Esophagus (tissue), 2 donors: ENCODE measurements around the gene DOCK10. TPM values are rescaled to one million over a fixed set of nuclear protein-coding genes. Genes with fewer than 3 reads are reported as not detected.
"Not testable (repeated sequence)": the region's sequence is repeated elsewhere in the genome, so short reads cannot be mapped to it uniquely, and the experiment has no call there.

Experiments used
- H3K27ac ChIP-seq, 2 donors: one replicate each; pipeline ENCODE4 v1.5.1; 2013; ENCODE audit warnings: low read depth in 2 of 2, mild to moderate bottlenecking in 2 of 2, inconsistent platforms in 1 of 2, low read length in 1 of 2, moderate library complexity in 1 of 2
- H3K27me3 ChIP-seq, 2 donors: one replicate each; pipeline ENCODE4 v1.6.1; 2013; ENCODE audit warnings: low read length in 2 of 2, control low read depth in 1 of 2, mild to moderate bottlenecking in 1 of 2; ENCODE audit not compliant: insufficient read depth in 2 of 2, control insufficient read depth in 1 of 2
- H3K36me3 ChIP-seq, 2 donors: one replicate each; pipeline ENCODE4 v1.6.1; 2013; ENCODE audit warnings: low read length in 1 of 2; ENCODE audit not compliant: control insufficient read depth in 2 of 2, insufficient read depth in 2 of 2
- H3K4me1 ChIP-seq, 2 donors: one replicate each; pipeline ENCODE4 v1.6.1; 2013; ENCODE audit warnings: low read length in 1 of 2; ENCODE audit not compliant: control insufficient read depth in 2 of 2, insufficient read depth in 2 of 2
- H3K4me3 ChIP-seq, 2 donors: one replicate each; pipeline ENCODE4 v1.5.1; 2013; ENCODE audit warnings: low read length in 2 of 2, mild to moderate bottlenecking in 2 of 2, low read depth in 1 of 2, moderate library complexity in 1 of 2
- H3K9me3 ChIP-seq, 2 donors: one replicate each; pipeline ENCODE4 v1.6.1; 2013; ENCODE audit warnings: mild to moderate bottlenecking in 2 of 2, low read depth in 1 of 2, low read length in 1 of 2, moderate library complexity in 1 of 2; ENCODE audit not compliant: control insufficient read depth in 2 of 2, insufficient read depth in 1 of 2
- WGBS, 2 donors: extraction: QIAGEN DNeasy Blood & Tissue Kit; methylation state at CpG; one replicate each; pipeline ENCODE4 v1.1.7; 2013; 5-methylcytosine and 5-hydroxymethylcytosine counted together
- polyA plus RNA-seq, 2 donors: library from polyadenylated mRNA; stranded (reverse); fragments of 200-250 nt; gene quantifications; one replicate each; pipeline ENCODE4 v1.2.3, GENCODE V29; 2013
- donor health status: healthy with polysubstance abuse.
- donor health status: Bipolar disorder and iron deficiency.

The DOCK10 gene
- polyA plus RNA-seq, 2 donors, result 1.7 to 2.5 TPM

DNA sequence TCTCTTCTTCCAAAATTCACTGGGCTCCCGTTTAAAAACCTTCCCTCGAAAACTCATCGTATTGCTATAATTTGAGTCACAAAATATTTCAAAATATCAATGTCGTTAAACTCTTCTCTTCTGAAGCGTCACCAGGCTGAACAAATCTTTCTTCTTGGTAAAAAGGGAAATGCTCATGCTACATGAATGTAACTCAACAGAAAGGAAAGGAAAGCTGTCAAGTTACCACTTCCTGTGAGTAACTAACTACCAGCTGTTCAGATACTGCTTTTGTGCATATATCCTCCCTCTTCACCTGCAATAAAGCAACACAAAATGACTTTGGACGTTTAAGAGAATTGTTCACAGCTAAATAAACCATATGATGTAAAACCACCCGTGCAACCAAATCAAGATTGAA is 95.4 kb downstream of the DOCK10 start:
- Histone ChIP-seq H3K4me3 (peak overlapping the region in 1 of 2 donors; percentile 31), H3K27ac (no peak overlapping the region)

DNA sequence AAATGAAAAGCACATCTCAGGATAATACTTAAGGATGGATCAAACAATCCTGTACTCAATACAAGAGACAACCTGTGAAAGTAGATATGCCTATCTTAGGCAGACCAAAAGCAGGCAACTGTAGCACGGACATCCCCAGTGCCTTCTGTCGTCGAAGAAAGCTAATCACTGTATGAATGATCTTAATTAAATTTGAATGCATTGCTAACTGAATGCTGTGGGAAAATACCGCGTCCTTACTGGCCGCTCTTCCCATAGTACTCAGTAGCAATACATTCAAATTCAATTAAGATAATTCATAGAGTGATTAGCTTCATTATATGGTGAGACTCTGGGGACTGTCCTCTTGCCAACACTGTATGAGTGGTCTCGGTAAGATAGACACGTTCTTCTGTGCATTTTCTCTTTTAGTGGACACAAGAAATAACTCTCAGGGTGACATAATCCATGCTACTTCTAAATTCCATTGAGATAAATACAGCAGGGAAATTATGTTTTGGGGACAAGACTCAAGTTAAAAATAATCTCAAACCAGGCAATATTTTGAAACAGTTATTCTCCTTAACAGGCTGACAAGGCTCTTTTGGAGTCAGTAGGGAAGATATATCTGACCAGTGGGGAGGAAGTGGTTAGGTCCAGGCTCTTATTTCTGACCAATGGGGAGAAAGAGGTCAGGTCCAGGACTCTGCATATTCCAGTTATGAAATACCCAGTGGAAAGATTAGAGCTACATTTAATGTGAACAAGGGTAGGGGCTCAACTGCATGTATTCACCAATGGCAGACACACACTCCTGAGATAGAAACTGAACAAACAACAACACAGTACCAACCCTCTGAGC is 97.3 kb downstream of the DOCK10 start:
- Histone ChIP-seq H3K9me3 (no peaks in the 10 kb centered on the region), H3K4me3 (peak overlapping the region in 1 of 2 donors; percentile 31), H3K4me1 (no peaks in the 10 kb centered on the region), H3K36me3 (no peaks in the 10 kb centered on the region), H3K27me3 (no peaks in the 10 kb centered on the region), H3K27ac (no peak overlapping the region)
- WGBS, 2 donors, result 72 to 81% methylated on average over 8 of the region's 8 CpGs

More for the DNA sequence above, 95.4 kb downstream of the DOCK10 start:
- H3K27me3 ChIP-seq, result no peaks in the 10 kb centered on the region
- WGBS, 2 donors, result 53 to 66% methylated on average over 7 of the region's 7 CpGs
- H3K36me3 ChIP-seq, result no peaks in the 10 kb centered on the region
- no peaks in the 10 kb centered on the region for H3K4me1 ChIP-seq
- no peaks in the 10 kb centered on the region for H3K9me3 ChIP-seq

DNA sequence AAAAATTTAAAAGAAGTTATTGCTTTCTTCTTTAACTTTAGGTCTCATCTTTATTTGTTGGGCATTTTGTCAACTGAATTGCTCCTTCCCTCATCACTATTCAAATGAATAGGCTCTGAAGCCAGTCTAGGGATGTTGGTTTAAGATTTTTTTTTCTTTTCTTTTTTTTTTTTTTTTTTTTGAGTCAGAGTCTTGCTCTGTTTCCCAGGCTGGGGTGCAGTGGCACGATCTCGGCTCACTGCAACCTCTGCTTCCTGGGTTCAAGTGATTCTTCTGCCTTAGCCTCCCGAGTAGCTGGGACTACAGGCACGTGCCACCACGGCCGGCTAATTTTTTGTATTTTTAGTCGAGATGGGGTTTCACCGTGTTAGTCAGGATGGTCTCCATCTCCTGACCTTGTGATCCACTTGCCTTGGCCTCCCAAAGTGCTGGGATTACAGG is 98.6 kb downstream of the DOCK10 start:
- not testable (repeated sequence) for H3K4me1 ChIP-seq, H3K9me3 ChIP-seq, H3K27ac ChIP-seq, H3K4me3 ChIP-seq, H3K27me3 ChIP-seq, H3K36me3 ChIP-seq
- WGBS, 2 donors, result 79 to 80% methylated on average over 8 of the region's 8 CpGs

GRCh38 chr2:224941960-224942359 is 100.3 kb downstream of the DOCK10 start:
- Histone ChIP-seq H3K36me3 (no peaks in the 10 kb centered on the region), H3K27ac (no peak overlapping the region), H3K27me3 (no peaks in the 10 kb centered on the region), H3K4me1 (no peaks in the 10 kb centered on the region), H3K9me3 (no peaks in the 10 kb centered on the region), H3K4me3 (no peak overlapping the region)
- WGBS, 2 donors, result 73 to 87% methylated on average over 2 of the region's 2 CpGs

DNA sequence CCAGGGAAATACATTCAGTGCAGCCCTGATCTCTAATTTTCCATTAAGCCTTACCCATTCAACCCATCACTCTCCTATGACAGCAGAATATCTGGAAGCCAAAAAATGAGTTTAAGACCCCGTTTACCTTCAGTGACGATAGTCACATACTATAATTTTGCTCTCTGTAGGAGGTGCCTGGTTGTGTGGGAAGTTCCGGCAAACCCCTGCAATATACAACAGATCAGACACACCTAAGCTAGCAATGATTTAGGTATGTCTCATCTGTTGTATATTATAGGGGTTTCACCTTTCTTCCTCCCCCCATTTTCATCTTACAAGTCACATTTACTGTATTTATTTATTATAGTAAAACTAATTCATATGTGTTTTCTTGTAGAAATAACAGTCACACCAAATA is 101.7 kb downstream of the DOCK10 start:
- no peaks in the 10 kb centered on the region for H3K36me3 ChIP-seq
- no peaks in the 10 kb centered on the region for H3K27me3 ChIP-seq
- no peak overlapping the region for H3K27ac ChIP-seq
- no peak overlapping the region for H3K4me3 ChIP-seq
- 93% methylated on average over 3 of the region's 3 CpGs for WGBS, 2 donors
- no peaks in the 10 kb centered on the region for H3K4me1 ChIP-seq
- H3K9me3 ChIP-seq, result no peaks in the 10 kb centered on the region

- H3K4me1 ChIP-seq, result no peaks in the 10 kb centered on the region
- 41 to 53% methylated on average over 6 of the region's 6 CpGs for WGBS, 2 donors
- H3K4me3 ChIP-seq, result no peak overlapping the region
- H3K9me3 ChIP-seq, result no peaks in the 10 kb centered on the region
- H3K27ac ChIP-seq, result peak overlapping the region in 1 of 2 donors; percentile 9
- H3K36me3 ChIP-seq, result no peaks in the 10 kb centered on the region
- H3K27me3 ChIP-seq, result no peaks in the 10 kb centered on the region
Observed at GRCh38 chr2:224938651-224939182, 103.6 kb downstream of the DOCK10 start.

GRCh38 chr2:224937887-224938286 is 104.4 kb downstream of the DOCK10 start:
- H3K9me3 ChIP-seq, result no peaks in the 10 kb centered on the region
- no peaks in the 10 kb centered on the region for H3K4me1 ChIP-seq
- no peaks in the 10 kb centered on the region for H3K27me3 ChIP-seq
- H3K27ac ChIP-seq, result no peak overlapping the region
- 72 to 80% methylated on average over 5 of the region's 5 CpGs for WGBS, 2 donors
- no peaks in the 10 kb centered on the region for H3K36me3 ChIP-seq
- H3K4me3 ChIP-seq, result no peak overlapping the region

GRCh38 chr2:224934526-224935188 is 107.6 kb downstream of the DOCK10 start:
- WGBS, 2 donors, result 63 to 70% methylated on average over 5 of the region's 5 CpGs
- Histone ChIP-seq H3K27ac (no peak overlapping the region), H3K4me1 (no peaks in the 10 kb centered on the region), H3K36me3 (peaks cover 0 to 4% of the 10 kb centered on the region in 2 donors), H3K27me3 (no peaks in the 10 kb centered on the region), H3K4me3 (no peak overlapping the region), H3K9me3 (no peaks in the 10 kb centered on the region)

DNA sequence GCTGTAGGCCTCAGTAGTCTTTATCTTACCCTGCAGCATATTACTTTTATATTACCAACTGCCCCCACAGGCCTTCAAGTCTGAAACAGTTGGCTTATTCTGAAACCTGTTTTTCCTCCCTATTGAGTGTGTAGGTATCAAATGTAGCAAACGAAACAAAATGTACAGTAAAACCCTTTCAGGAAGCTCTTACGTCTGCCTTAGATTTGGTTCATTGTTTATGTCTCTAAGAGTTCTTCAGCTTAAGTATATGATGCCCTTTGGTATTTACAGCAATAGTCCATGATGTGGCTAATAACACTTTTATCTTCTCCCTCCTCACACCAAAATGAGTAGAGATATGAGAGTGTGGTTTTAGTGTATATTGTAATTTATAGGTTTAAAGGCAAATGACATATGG is 108.8 kb downstream of the DOCK10 start:
- Histone ChIP-seq H3K4me1 (no peaks in the 10 kb centered on the region), H3K27me3 (no peaks in the 10 kb centered on the region), H3K36me3 (peaks cover 0 to 4% of the 10 kb centered on the region in 2 donors), H3K9me3 (no peaks in the 10 kb centered on the region), H3K4me3 (no peak overlapping the region), H3K27ac (no peak overlapping the region)
- WGBS, 2 donors, result 44 to 55% methylated on average over 2 of the region's 2 CpGs
